Neural cell (in vitro differentiated cells): ENCODE results near the gene RBM5.

ENCODE experiments used
- CTCF ChIP-seq: fragments of 450-650 bp; IDR thresholded peaks from 2 replicates; pipeline ENCODE4 v1.5.1; 2014; ENCODE audit warnings: antibody characterized with exemption, mild to moderate bottlenecking, moderate library complexity; ENCODE audit not compliant: poor library complexity, severe bottlenecking
- EZH2 ChIP-seq: fragments of 200-600, 300-800 bp; shearing (Covaris generic), sonication (generic); IDR thresholded peaks from 2 replicates; pipeline ENCODE4 v1.6.1; 2014; ENCODE audit warnings: antibody characterized with exemption, low read length, borderline replicate concordance, mild to moderate bottlenecking; ENCODE audit not compliant: insufficient read depth, poor library complexity, severe bottlenecking

GRCh38 chr3:50134367-50134766, 45.6 kb downstream of the RBM5 start:
- no peak for TF ChIP-seq EZH2
- no peak for TF ChIP-seq CTCF
